Measurements from ENCODE around the gene CLEC12A.

CLEC12A gene

GRCh38 chr12:9971181-9971580, at the start of gene CLEC12A:
Gene CLEC12A (plus strand): TSS chr12:9971409. CDS start chr12:9971597, 188 bp downstream.
- TF ChIP-seq CTCF (conservative IDR thresholded peaks at IDR 0.05; ENCODE audit: low read depth, low read length): no peak
- H3K4me1 ChIP-seq (ENCODE audit: low read depth, poor library complexity, severe bottlenecking): no peaks in the 10 kb centered on the region
- H2AFZ ChIP-seq (ENCODE audit: low read depth): no peak within 1 kb of the TSS
- no peaks in the 10 kb centered on the region for H3K27me3 ChIP-seq (ENCODE audit: insufficient read depth, low read depth)
- no peak within 1 kb of the TSS for H3K27ac ChIP-seq
- H3K79me2 ChIP-seq (ENCODE audit: insufficient read depth, low read depth): no peaks in the 10 kb centered on the region
- H4K20me1 ChIP-seq (ENCODE audit: insufficient read depth): no peaks in the 10 kb centered on the region
- no peaks in the 10 kb centered on the region for H3K36me3 ChIP-seq (ENCODE audit: insufficient read depth)
- no peak within 1 kb of the TSS for H3K9ac ChIP-seq
- H3K4me3 ChIP-seq (IDR thresholded peaks at IDR 0.05; ENCODE audit: insufficient read depth, low read depth, low read length): no peak within 1 kb of the TSS
- H3K4me2 ChIP-seq: no peak within 1 kb of the TSS

GRCh38 chr12:9922429-9922828, 48.8 kb upstream of the CLEC12A start:
- Histone ChIP-seq H4K20me1 (ENCODE audit: insufficient read depth) (no peaks in the 10 kb centered on the region), H3K4me2 (no peak overlapping the region), H3K79me2 (ENCODE audit: insufficient read depth, low read depth) (no peaks in the 10 kb centered on the region), H3K4me1 (ENCODE audit: low read depth, poor library complexity, severe bottlenecking) (peaks cover 16% of the 10 kb centered on the region), H2AFZ (ENCODE audit: low read depth) (no peak overlapping the region), H3K27ac (no peak overlapping the region), H3K9ac (no peak overlapping the region), H3K36me3 (ENCODE audit: insufficient read depth) (no peaks in the 10 kb centered on the region), H3K4me3 (IDR thresholded peaks at IDR 0.05; ENCODE audit: insufficient read depth, low read depth, low read length) (no peak overlapping the region), H3K27me3 (ENCODE audit: insufficient read depth, low read depth) (no peaks in the 10 kb centered on the region)
- no peak for TF ChIP-seq CTCF (conservative IDR thresholded peaks at IDR 0.05; ENCODE audit: low read depth, low read length)

- no peak overlapping the region for H3K4me3 ChIP-seq (IDR thresholded peaks at IDR 0.05; ENCODE audit: insufficient read depth, low read depth, low read length)
- peak overlapping the region; percentile 37; the same call in 1 of the 2 replicates for H2AFZ ChIP-seq (ENCODE audit: low read depth)
- no peak overlapping the region for H3K9ac ChIP-seq
- no peaks in the 10 kb centered on the region for H4K20me1 ChIP-seq (ENCODE audit: insufficient read depth)
- peak overlapping the region; percentile 29; the same call in 1 of the 2 replicates for H3K4me2 ChIP-seq
- peaks cover 29% of the 10 kb centered on the region for H3K4me1 ChIP-seq (ENCODE audit: low read depth, poor library complexity, severe bottlenecking)
- no peaks in the 10 kb centered on the region for H3K27me3 ChIP-seq (ENCODE audit: insufficient read depth, low read depth)
- no peaks in the 10 kb centered on the region for H3K79me2 ChIP-seq (ENCODE audit: insufficient read depth, low read depth)
- H3K36me3 ChIP-seq (ENCODE audit: insufficient read depth): no peaks in the 10 kb centered on the region
- H3K27ac ChIP-seq: no peak overlapping the region
- peak; percentile 70 for TF ChIP-seq CTCF (conservative IDR thresholded peaks at IDR 0.05; ENCODE audit: low read depth, low read length)
Observed at GRCh38 chr12:9925705-9926393, 45.4 kb upstream of the CLEC12A start.

GRCh38 chr12:9926876-9927275, 44.3 kb upstream of the CLEC12A start:
- no peak overlapping the region for H3K4me3 ChIP-seq (IDR thresholded peaks at IDR 0.05; ENCODE audit: insufficient read depth, low read depth, low read length)
- H3K4me2 ChIP-seq: no peak overlapping the region
- H3K4me1 ChIP-seq (ENCODE audit: low read depth, poor library complexity, severe bottlenecking): peaks cover 29% of the 10 kb centered on the region
- H3K27me3 ChIP-seq (ENCODE audit: insufficient read depth, low read depth): no peaks in the 10 kb centered on the region
- no peak overlapping the region for H3K9ac ChIP-seq
- no peaks in the 10 kb centered on the region for H3K79me2 ChIP-seq (ENCODE audit: insufficient read depth, low read depth)
- no peak for TF ChIP-seq CTCF (conservative IDR thresholded peaks at IDR 0.05; ENCODE audit: low read depth, low read length)
- no peaks in the 10 kb centered on the region for H3K36me3 ChIP-seq (ENCODE audit: insufficient read depth)
- no peak overlapping the region for H2AFZ ChIP-seq (ENCODE audit: low read depth)
- H3K27ac ChIP-seq: no peak overlapping the region
- H4K20me1 ChIP-seq (ENCODE audit: insufficient read depth): no peaks in the 10 kb centered on the region

Measured in KMS-11 (cell line).